Right hindlimb (tissue), 1 donor: Measurements from ENCODE around the gene RGS21.

Source experiments
- DNase-seq: peaks from one replicate; pipeline ENCODE4 v3.0.0-alpha.2; 2018

RGS21 gene

DNA sequence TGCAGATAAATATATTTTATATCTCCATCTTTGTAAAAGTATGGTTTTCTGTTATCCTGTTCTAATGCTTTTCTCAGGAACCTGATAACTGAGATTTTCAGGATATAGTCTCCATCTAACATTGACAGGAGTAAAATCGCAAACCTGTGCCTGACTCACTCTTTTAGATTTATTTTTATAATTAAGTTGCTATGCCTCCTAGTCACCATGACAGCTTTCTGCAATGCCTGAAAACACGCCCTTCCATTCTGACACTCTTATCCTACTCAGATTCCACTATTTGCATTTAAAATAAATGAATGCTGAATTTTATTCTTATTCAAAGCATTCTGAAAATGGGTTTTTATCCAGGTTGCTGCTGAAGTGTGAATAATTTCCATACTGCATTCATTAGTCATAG is 62.8 kb downstream of the RGS21 start:
- DNase-seq, result no peak

DNA sequence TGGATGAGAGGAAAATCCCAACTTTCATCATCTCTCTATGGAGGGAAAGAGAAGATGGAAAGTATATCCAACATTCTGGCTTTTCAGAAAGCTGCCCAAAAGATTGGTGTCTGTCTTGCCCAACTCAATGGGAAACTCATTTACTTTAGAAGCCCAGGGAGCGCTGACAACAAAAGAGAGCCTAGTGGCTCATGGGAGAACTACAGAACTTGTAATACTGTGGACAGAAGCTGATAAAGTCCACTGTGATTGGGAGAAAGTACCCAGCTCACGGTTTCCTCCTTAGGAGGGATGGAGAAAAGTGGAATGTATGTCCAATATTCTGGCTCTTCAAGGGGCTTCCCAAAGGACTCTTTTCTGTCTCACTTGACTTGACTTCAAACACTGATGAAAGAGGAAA is 66.0 kb downstream of the RGS21 start:
- DNase-seq, result no peak

DNA sequence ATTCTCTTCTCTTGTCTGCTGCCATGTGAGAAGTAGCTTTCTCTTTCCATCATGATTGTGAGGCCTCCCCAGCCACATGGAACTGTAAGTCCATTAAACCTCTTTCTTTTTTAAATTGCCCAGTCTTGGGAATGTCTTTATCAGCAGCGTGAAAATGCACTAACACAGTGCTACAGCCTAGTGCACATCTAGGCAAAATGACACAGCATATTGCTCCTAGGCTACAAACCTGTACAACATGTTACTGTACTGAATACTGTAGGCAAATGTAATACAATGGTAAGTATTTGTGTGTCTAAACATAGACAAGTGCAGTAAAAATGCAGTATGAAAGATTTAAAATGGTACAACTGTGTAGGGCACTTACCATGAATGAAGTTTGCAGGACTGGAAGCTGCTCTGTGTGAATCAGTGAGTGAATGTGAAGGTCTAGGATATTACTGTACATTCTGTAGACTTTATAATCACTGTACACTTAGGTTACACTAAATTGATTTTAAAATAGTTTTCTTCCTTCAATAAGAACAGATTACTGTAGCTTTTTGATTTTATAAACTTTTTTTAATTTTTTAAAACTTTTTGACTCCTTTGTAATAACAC is 69.4 kb downstream of the RGS21 start:
- no peak for DNase-seq

DNA sequence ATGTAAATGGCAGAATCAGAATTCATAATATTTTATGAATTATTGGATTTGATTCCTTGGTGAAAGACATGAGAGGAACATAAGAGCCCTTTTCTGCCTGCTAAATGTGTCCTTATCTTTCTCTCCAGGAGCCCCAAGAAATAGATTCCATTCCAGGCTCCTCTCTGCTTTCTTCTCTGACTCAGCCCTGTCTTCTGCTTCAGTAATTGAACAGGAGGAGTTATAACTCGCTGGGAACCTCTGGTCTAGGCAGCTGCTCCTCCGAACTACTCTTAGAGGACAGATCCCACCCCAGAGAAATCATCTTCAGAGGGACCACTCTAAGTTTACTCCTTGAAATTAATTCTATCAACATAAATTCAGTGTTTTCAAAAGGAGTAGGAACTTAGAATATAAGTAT is 78.4 kb downstream of the RGS21 start:
- DNase-seq, result no peak

DNA sequence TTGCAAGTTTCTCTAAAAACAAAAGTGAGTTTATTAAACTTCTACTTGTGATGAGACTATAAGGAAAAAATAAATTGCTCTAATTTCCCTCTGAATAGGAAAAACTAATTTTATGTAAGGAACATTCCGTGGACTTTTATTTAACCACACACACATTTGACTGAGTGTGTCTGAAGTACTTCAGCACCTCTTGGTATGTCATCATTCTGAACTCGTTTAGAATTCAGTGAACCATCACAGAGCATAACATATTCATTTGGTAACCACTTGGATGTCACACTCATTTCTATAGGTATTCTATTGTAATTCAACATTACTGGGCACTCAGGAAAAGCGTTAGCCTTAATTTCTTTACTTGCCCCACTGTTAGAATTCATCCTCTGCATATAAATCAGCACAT is 79.1 kb downstream of the RGS21 start:
- DNase-seq, result no peak

DNA sequence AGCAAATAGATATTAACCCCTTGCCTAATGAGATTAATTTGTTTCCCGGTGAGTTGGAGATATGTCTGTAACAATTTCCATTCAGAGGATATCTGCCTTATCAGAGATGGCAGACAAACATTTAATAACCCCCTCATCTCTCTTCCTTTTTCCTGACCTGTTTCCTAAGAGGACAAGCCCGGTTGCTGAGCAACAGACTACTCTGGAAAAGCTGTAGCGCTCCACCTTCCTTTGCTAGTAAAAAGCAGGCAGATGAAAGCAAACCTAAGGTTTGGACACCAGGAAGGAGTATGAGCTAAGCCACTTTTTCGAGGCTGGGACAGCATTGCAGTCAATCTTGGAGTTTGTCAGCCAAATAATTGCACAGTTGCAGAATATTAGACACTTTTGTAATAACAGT is 82.4 kb downstream of the RGS21 start:
- DNase-seq, result no peak

DNA sequence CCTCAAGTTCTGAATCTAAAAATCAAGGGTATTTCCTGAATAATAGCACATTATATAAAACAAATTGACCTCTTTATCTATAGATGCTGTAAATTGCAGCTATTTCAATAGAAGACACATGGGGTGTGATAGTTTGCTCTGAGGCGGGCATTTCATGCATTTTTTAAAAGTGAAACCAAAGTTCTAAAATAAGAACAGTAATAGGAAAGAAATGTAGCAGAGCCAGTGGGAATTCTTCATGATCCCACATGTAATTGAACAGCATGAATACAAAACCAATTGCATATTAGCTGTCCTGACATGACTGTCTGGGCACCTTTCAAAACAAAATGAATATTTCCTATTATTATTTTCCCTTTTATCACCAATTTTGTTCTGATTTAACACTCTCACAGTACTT is 85.0 kb downstream of the RGS21 start:
- DNase-seq, result no peak

DNA sequence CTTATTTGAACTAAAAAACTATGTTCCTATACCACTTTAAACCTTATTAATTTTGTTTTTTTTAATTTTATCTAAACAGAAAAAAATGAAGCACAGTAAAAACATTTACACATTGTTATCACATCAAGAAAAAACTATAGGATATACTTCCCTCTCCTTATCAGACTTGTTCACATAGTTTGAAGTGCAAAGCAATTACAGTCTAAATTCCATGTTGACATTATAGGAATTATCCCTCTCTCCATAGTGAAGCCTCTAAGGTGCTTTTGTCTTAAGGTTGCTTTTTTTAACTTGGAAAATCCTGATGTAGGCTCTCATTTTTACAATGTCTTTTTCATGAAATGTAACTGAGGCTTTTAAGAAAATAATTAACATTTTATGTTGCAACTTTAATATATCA is 85.8 kb downstream of the RGS21 start:
- no peak for DNase-seq

DNA sequence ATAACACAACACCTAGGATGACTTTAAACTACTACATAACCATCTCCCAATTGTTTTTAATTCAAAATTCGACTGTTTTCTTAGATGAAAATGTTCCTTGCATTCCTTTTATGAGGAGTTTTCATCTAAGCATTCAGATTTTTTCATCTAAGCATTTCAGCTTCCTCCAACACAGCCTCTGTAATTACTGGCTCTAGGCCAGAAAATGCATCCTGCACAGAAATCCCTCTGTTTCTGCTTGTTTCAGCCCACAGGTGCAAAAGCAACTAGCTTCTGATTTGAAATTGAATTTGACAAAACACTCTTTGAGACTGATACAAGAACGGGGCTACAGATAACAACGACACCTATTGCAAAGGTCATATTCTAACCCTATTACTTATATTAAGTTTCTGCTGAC is 90.4 kb downstream of the RGS21 start:
- DNase-seq, result no peak
